ENCODE data around the gene COPG2. TPM values are rescaled to one million over a fixed set of nuclear protein-coding genes. Genes with fewer than 3 reads are reported as not detected.

Gene COPG2
- total and polyA plus RNA-seq, 12 donors = 5.3 to 27.2 (median 22.9) TPM

GRCh38 chr7:130500910-130501309, 167.6 kb downstream of the COPG2 start:
- Histone ChIP-seq H3K4me3 (no peak overlapping the region), H3K36me3 (peaks cover 0 to 44% (median 8%) of the 10 kb centered on the region in 9 donors), H3K9me3 (no peaks in the 10 kb centered on the region), H3K4me1 (no peaks in the 10 kb centered on the region), H3K27ac (no peak overlapping the region), H3K27me3 (no peaks in the 10 kb centered on the region)
- DNase-seq = no peak
- ATAC-seq = no peak
- intact Hi-C loops (cut with DNase I) = no loop called here
- WGBS, 2 donors = 74 to 75% methylated on average over 2 of the region's 2 CpGs
- TF ChIP-seq CTCF (IDR thresholded peaks at IDR 0.05) = no peak

- ATAC-seq = no peak
- Histone ChIP-seq H3K9me3 (no peaks in the 10 kb centered on the region), H3K4me1 (no peaks in the 10 kb centered on the region), H3K27ac (no peak overlapping the region), H3K4me3 (no peak overlapping the region), H3K27me3 (no peaks in the 10 kb centered on the region), H3K36me3 (peaks cover 0 to 40% (median 8%) of the 10 kb centered on the region in 9 donors)
- DNase-seq = no peak
- 85 to 87% methylated on average over 8 of the region's 8 CpGs for WGBS, 2 donors
- no peak for TF ChIP-seq CTCF (IDR thresholded peaks at IDR 0.05)
- intact Hi-C loops (cut with DNase I) = no loop called here
Measured at GRCh38 chr7:130500463-130500862, 168.1 kb downstream of the COPG2 start.

GRCh38 chr7:130494431-130494858, 174.1 kb downstream of the COPG2 start:
- Histone ChIP-seq H3K27ac (no peak overlapping the region), H3K4me3 (peak overlapping the region in 1 of 10 donors; percentile 43), H3K9me3 (peaks cover 0 to 7% (median 0%) of the 10 kb centered on the region in 11 donors), H3K27me3 (peaks cover 0 to 53% (median 4%) of the 10 kb centered on the region in 7 donors), H3K4me1 (peaks cover 0 to 29% (median 13%) of the 10 kb centered on the region in 9 donors), H3K36me3 (no peaks in the 10 kb centered on the region)
- 30 to 39% methylated on average over 2 of the region's 2 CpGs for WGBS, 2 donors
- intact Hi-C loops (cut with DNase I) = loop anchor here in 6 of 10 donors (5.0 to 10.0 kb wide), 5 partner anchors 202 to 250 kb away; partner anchors contain the start of gene CPA4 (in 1 of the 6)
- ATAC-seq (peak in 3 of 8 donors; percentile 48 to 51 (median 50)), DNase-seq (no peak)
- no peak for TF ChIP-seq CTCF (IDR thresholded peaks at IDR 0.05)

GRCh38 chr7:130493275-130493873, 175.2 kb downstream of the COPG2 start:
- no peak for TF ChIP-seq CTCF (IDR thresholded peaks at IDR 0.05)
- peaks cover 0 to 34% (median 13%) of the 10 kb centered on the region in 9 donors for H3K4me1 ChIP-seq
- H3K9me3 ChIP-seq = peaks cover 0 to 7% (median 0%) of the 10 kb centered on the region in 11 donors
- no peak overlapping the region for H3K27ac ChIP-seq
- peak overlapping the region in 8 of 10 donors; percentile 30 to 57 (median 48) for H3K4me3 ChIP-seq
- WGBS, 2 donors = 46 to 51% methylated on average over 13 of the region's 13 CpGs
- no peaks in the 10 kb centered on the region for H3K36me3 ChIP-seq
- DNase-seq (no peak), ATAC-seq (no peak)
- H3K27me3 ChIP-seq = peaks cover 0 to 64% (median 4%) of the 10 kb centered on the region in 7 donors
- intact Hi-C loops (cut with DNase I) = loop anchor here in 6 of 10 donors (5.0 to 10.0 kb wide), 5 partner anchors 201 to 249 kb away; partner anchors contain the start of gene CPA4 (in 1 of the 6)
